ENCODE results near the gene RBM19. TPM values are rescaled to one million over a fixed set of nuclear protein-coding genes. Genes with fewer than 3 reads are reported as not detected.

RBM19 gene
- total and polyA plus RNA-seq, 7 experiments from 2014 or later: 10.8 to 108 (median 59.0) TPM

- ATAC-seq: no peak
- Histone ChIP-seq H3K4me3 (ENCODE audit: low read length) (no peak overlapping the region), H3K36me3 (ENCODE audit: control insufficient read depth in 2 of 3, insufficient read depth in 3 of 3, low read length in 3 of 3) (peaks cover 6 to 95% (median 9%) of the 10 kb centered on the region in 3 experiments), H3K27ac (ENCODE audit: low read depth, low read length) (no peak overlapping the region), H3K4me1 (ENCODE audit: control insufficient read depth in 2 of 2, insufficient read depth in 2 of 2, low read length in 2 of 2) (no peaks in the 10 kb centered on the region), H3K9me3 (ENCODE audit: control insufficient read depth in 2 of 3, low read length in 3 of 3) (no peaks in the 10 kb centered on the region), H3K27me3 (ENCODE audit: control insufficient read depth in 2 of 2, insufficient read depth in 2 of 2, low read length in 2 of 2) (no peaks in the 10 kb centered on the region)
- peaks cover 0 to 18% (median 7%) of the 10 kb centered on the region in 7 donors for H3K4me1 Mint-ChIP-seq
- H3K4me3 Mint-ChIP-seq: no peak overlapping the region
- CTCF ChIA-PET: no interaction called here
- intact Hi-C loops (cut with micrococcal nuclease): no loop called here
- no peaks in the 10 kb centered on the region for H3K9me3 Mint-ChIP-seq
- H3K27ac Mint-ChIP-seq: no peak overlapping the region
- no peak for DNase-seq
- no peaks in the 10 kb centered on the region for H3K27me3 Mint-ChIP-seq
- peaks cover 11 to 72% (median 40%) of the 10 kb centered on the region in 5 donors for H3K36me3 Mint-ChIP-seq
- POLR2A ChIA-PET: no interaction called here
These were observed 31.9 kb downstream of the RBM19 start for GRCh38 chr12:113934060-113934814.

- Mint-ChIP-seq H3K27me3 (no peaks in the 10 kb centered on the region), H3K4me3 (no peak overlapping the region), H3K27ac (peak overlapping the region in 1 of 9 donors; percentile 21), H3K9me3 (no peaks in the 10 kb centered on the region), H3K4me1 (peaks cover 0 to 18% (median 9%) of the 10 kb centered on the region in 7 donors), H3K36me3 (peaks cover 7 to 74% (median 38%) of the 10 kb centered on the region in 5 donors)
- no peak for ATAC-seq
- CTCF ChIA-PET: no interaction called here
- DNase-seq: no peak
- Histone ChIP-seq H3K4me3 (ENCODE audit: low read length) (no peak overlapping the region), H3K27ac (ENCODE audit: low read depth, low read length) (no peak overlapping the region), H3K36me3 (ENCODE audit: control insufficient read depth in 2 of 3, insufficient read depth in 3 of 3, low read length in 3 of 3) (peaks cover 3 to 96% (median 6%) of the 10 kb centered on the region in 3 experiments), H3K4me1 (ENCODE audit: control insufficient read depth in 2 of 2, insufficient read depth in 2 of 2, low read length in 2 of 2) (no peaks in the 10 kb centered on the region), H3K27me3 (ENCODE audit: control insufficient read depth in 2 of 2, insufficient read depth in 2 of 2, low read length in 2 of 2) (no peaks in the 10 kb centered on the region), H3K9me3 (ENCODE audit: control insufficient read depth in 2 of 3, low read length in 3 of 3) (no peaks in the 10 kb centered on the region)
- POLR2A ChIA-PET: no interaction called here
- intact Hi-C loops (cut with micrococcal nuclease): no loop called here
These were observed 32.8 kb downstream of the RBM19 start for GRCh38 chr12:113933201-113933786.

- Histone ChIP-seq H3K4me1 (ENCODE audit: control insufficient read depth in 2 of 2, insufficient read depth in 2 of 2, low read length in 2 of 2) (no peaks in the 10 kb centered on the region), H3K36me3 (ENCODE audit: control insufficient read depth in 2 of 3, insufficient read depth in 3 of 3, low read length in 3 of 3) (peaks cover 0 to 89% (median 3%) of the 10 kb centered on the region in 3 experiments), H3K27me3 (ENCODE audit: control insufficient read depth in 2 of 2, insufficient read depth in 2 of 2, low read length in 2 of 2) (no peaks in the 10 kb centered on the region), H3K9me3 (ENCODE audit: control insufficient read depth in 2 of 3, low read length in 3 of 3) (no peaks in the 10 kb centered on the region), H3K4me3 (ENCODE audit: low read length) (no peak overlapping the region), H3K27ac (ENCODE audit: low read depth, low read length) (no peak overlapping the region)
- ChIA-PET CTCF (no interaction called here), POLR2A (no interaction called here)
- H3K36me3 Mint-ChIP-seq: peaks cover 7 to 70% (median 36%) of the 10 kb centered on the region in 5 donors
- DNase-seq: no peak
- H3K4me1 Mint-ChIP-seq: peaks cover 0 to 18% (median 9%) of the 10 kb centered on the region in 7 donors
- intact Hi-C loops (cut with micrococcal nuclease): no loop called here
- no peaks in the 10 kb centered on the region for H3K27me3 Mint-ChIP-seq
- no peaks in the 10 kb centered on the region for H3K9me3 Mint-ChIP-seq
- H3K4me3 Mint-ChIP-seq: no peak overlapping the region
- no peak for ATAC-seq
- no peak overlapping the region for H3K27ac Mint-ChIP-seq
These were observed 33.5 kb downstream of the RBM19 start for GRCh38 chr12:113932381-113933196.

- Histone ChIP-seq H3K4me1 (ENCODE audit: control insufficient read depth in 2 of 2, insufficient read depth in 2 of 2, low read length in 2 of 2) (no peaks in the 10 kb centered on the region), H3K27ac (ENCODE audit: low read depth, low read length) (no peak overlapping the region), H3K36me3 (ENCODE audit: control insufficient read depth in 2 of 3, insufficient read depth in 3 of 3, low read length in 3 of 3) (peaks cover 2 to 86% (median 3%) of the 10 kb centered on the region in 3 experiments), H3K9me3 (ENCODE audit: control insufficient read depth in 2 of 3, low read length in 3 of 3) (no peaks in the 10 kb centered on the region), H3K4me3 (ENCODE audit: low read length) (no peak overlapping the region), H3K27me3 (ENCODE audit: control insufficient read depth in 2 of 2, insufficient read depth in 2 of 2, low read length in 2 of 2) (no peaks in the 10 kb centered on the region)
- DNase-seq (no peak), ATAC-seq (no peak)
- intact Hi-C loops (cut with micrococcal nuclease): no loop called here
- CTCF ChIA-PET: no interaction called here
- H3K4me3 Mint-ChIP-seq: no peak overlapping the region
- no peaks in the 10 kb centered on the region for H3K27me3 Mint-ChIP-seq
- POLR2A ChIA-PET: no interaction called here
- H3K27ac Mint-ChIP-seq: peak overlapping the region in 1 of 9 donors; percentile 79
- no peaks in the 10 kb centered on the region for H3K9me3 Mint-ChIP-seq
- H3K4me1 Mint-ChIP-seq: peaks cover 0 to 25% (median 9%) of the 10 kb centered on the region in 7 donors
- peaks cover 13 to 68% (median 43%) of the 10 kb centered on the region in 5 donors for H3K36me3 Mint-ChIP-seq
These were observed 34.6 kb downstream of the RBM19 start for GRCh38 chr12:113931517-113931916.

DNA sequence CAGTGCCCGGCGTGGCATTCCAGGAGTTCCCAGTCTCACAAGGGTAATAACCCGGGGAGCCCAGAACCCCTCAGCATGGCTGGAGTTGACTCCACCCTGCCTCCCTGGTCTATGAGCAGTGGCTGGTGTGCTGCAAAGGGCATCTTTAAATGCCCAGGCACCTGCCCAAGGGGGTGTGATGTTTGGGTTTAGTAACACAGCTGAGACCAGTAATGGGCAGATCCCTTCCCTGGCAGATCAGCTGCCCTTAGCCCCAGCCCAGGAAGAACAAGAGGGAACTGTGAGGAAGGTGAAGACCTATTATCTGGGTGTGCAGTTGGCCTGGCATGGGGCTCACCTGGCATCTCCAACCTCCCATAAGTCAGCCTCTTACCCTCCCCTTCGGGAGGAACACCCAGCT, 35.9 kb downstream of the RBM19 start:
- Histone ChIP-seq H3K27ac (ENCODE audit: low read depth, low read length) (no peak overlapping the region), H3K9me3 (ENCODE audit: control insufficient read depth in 2 of 3, low read length in 3 of 3) (no peaks in the 10 kb centered on the region), H3K4me3 (ENCODE audit: low read length) (no peak overlapping the region), H3K36me3 (ENCODE audit: control insufficient read depth in 2 of 3, insufficient read depth in 3 of 3, low read length in 3 of 3) (peaks cover 3 to 89% (median 8%) of the 10 kb centered on the region in 3 experiments), H3K4me1 (ENCODE audit: control insufficient read depth in 2 of 2, insufficient read depth in 2 of 2, low read length in 2 of 2) (no peaks in the 10 kb centered on the region), H3K27me3 (ENCODE audit: control insufficient read depth in 2 of 2, insufficient read depth in 2 of 2, low read length in 2 of 2) (no peaks in the 10 kb centered on the region)
- H3K36me3 Mint-ChIP-seq: peaks cover 21 to 71% (median 51%) of the 10 kb centered on the region in 5 donors
- no peak for DNase-seq
- no peaks in the 10 kb centered on the region for H3K9me3 Mint-ChIP-seq
- ChIA-PET CTCF (no interaction called here), POLR2A (no interaction called here)
- H3K4me3 Mint-ChIP-seq: no peak overlapping the region
- H3K4me1 Mint-ChIP-seq: peaks cover 0 to 28% (median 9%) of the 10 kb centered on the region in 7 donors
- no peak for ATAC-seq
- intact Hi-C loops (cut with micrococcal nuclease): no loop called here
- no peaks in the 10 kb centered on the region for H3K27me3 Mint-ChIP-seq
- no peak overlapping the region for H3K27ac Mint-ChIP-seq

DNA sequence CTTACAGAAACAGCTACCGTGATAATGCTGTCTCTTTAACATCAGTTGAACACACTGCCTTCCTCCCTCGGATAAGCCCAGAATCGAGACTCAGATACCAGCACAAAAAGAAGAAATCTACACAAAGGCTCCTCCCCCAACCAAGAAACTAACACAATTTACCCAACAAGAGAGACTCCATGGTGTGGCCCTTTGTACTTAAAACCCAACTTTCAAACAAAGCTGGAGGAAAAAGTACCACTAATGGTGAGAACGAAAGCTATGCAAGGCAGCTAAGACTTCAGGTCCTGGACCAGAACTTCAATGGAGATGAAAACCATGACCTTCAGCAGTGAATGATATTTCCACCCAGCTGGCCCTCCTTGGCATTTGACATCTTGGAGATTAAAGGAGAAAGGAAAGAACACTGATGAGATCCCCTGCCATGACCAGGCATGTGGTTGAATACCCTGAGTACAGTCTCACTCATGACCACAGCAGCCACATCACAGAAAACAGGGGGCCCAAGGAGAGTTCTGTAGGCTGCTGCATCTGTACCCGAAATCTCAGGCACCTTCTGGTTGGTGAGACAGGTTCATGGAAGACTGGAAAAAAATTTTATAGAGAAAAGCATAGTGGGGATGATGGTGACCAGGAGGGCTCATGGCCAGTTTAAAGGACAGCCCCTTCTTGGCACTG, 36.7 kb downstream of the RBM19 start:
- peaks cover 3 to 89% (median 8%) of the 10 kb centered on the region in 3 experiments for H3K36me3 ChIP-seq (ENCODE audit: control insufficient read depth in 2 of 3, insufficient read depth in 3 of 3, low read length in 3 of 3)
- H3K4me1 ChIP-seq (ENCODE audit: control insufficient read depth in 2 of 2, insufficient read depth in 2 of 2, low read length in 2 of 2): no peaks in the 10 kb centered on the region
- DNase-seq (no peak), ATAC-seq (no peak)
- H3K27ac ChIP-seq (ENCODE audit: low read depth, low read length): no peak overlapping the region
- H3K36me3 Mint-ChIP-seq: peaks cover 21 to 71% (median 48%) of the 10 kb centered on the region in 5 donors
- ChIA-PET CTCF (no interaction called here), POLR2A (no interaction called here)
- no peak overlapping the region for H3K4me3 ChIP-seq (ENCODE audit: low read length)
- H3K27ac Mint-ChIP-seq: peak overlapping the region in 3 of 9 donors; percentile 16 to 51 (median 17)
- no peak overlapping the region for H3K4me3 Mint-ChIP-seq
- no peaks in the 10 kb centered on the region for H3K27me3 ChIP-seq (ENCODE audit: control insufficient read depth in 2 of 2, insufficient read depth in 2 of 2, low read length in 2 of 2)
- no peaks in the 10 kb centered on the region for H3K9me3 Mint-ChIP-seq
- peaks cover 0 to 28% (median 9%) of the 10 kb centered on the region in 7 donors for H3K4me1 Mint-ChIP-seq
- no peaks in the 10 kb centered on the region for H3K27me3 Mint-ChIP-seq
- H3K9me3 ChIP-seq (ENCODE audit: control insufficient read depth in 2 of 3, low read length in 3 of 3): no peaks in the 10 kb centered on the region
- intact Hi-C loops (cut with micrococcal nuclease): no loop called here

All from naive thymus-derived CD4-positive, alpha-beta T cell (primary cell).